DOHH2 (cell line): ENCODE data around the gene RAB4A.

Experiments
- H3F3A ChIP-seq: fragments of 200-600 bp; sonication (generic), shearing (Covaris generic); 2 replicates; pipeline ENCODE4 v1.6.0; 2016; ENCODE audit warnings: antibody characterized with exemption, mild to moderate bottlenecking; ENCODE audit not compliant: control insufficient read depth, insufficient read depth
- H3K27ac ChIP-seq: fragments of 200-600 bp; sonication (generic); 2 replicates; pipeline ENCODE4 v1.5.1; 2014; ENCODE audit warnings: low read depth, mild to moderate bottlenecking, low read length, moderate library complexity
- H3K27me3 ChIP-seq: fragments of 200-600 bp; sonication (generic); 2 replicates; pipeline ENCODE4 v1.6.1; 2014; ENCODE audit warnings: mild to moderate bottlenecking, low read length, mixed read lengths; ENCODE audit not compliant: control insufficient read depth
- H3K36me3 ChIP-seq: fragments of 200-600 bp; sonication (generic); 2 replicates; pipeline ENCODE4 v1.6.1; 2014; ENCODE audit warnings: mild to moderate bottlenecking, low read length, moderate library complexity, mixed read lengths; ENCODE audit not compliant: control insufficient read depth
- H3K4me1 ChIP-seq: fragments of 200-600 bp; sonication (generic); 2 replicates; pipeline ENCODE4 v1.6.1; 2014; ENCODE audit warnings: mild to moderate bottlenecking, low read length, mixed read lengths; ENCODE audit not compliant: control insufficient read depth
- H3K4me2 ChIP-seq: fragments of 200-600 bp; sonication (generic); 2 replicates; pipeline ENCODE4 v1.6.0; 2014; ENCODE audit warnings: mild to moderate bottlenecking, low read length, moderate library complexity
- H3K4me3 ChIP-seq: fragments of 200-600 bp; sonication (generic); 2 replicates; pipeline ENCODE4 v1.5.1; 2014; ENCODE audit warnings: mild to moderate bottlenecking, low read length, mixed read lengths
- H3K79me2 ChIP-seq: fragments of 200-600 bp; sonication (generic); 2 replicates; pipeline ENCODE4 v1.6.1; 2014; ENCODE audit warnings: mild to moderate bottlenecking, low read length, mixed read lengths; ENCODE audit not compliant: control insufficient read depth
- H3K9me2 ChIP-seq: fragments of 200-600 bp; sonication (generic); replicated peaks from 2 replicates; pipeline ENCODE4 v1.6.1; 2014; ENCODE audit warnings: mild to moderate bottlenecking, low read length, mixed read lengths; ENCODE audit not compliant: control insufficient read depth
- H3K9me3 ChIP-seq: fragments of 200-600 bp; sonication (generic); 2 replicates; pipeline ENCODE4 v1.6.1; 2014; ENCODE audit warnings: antibody characterized with exemption, low read length, mixed read lengths; ENCODE audit not compliant: control insufficient read depth, insufficient read depth
- H4K20me1 ChIP-seq: fragments of 200-600 bp; sonication (generic); 2 replicates; pipeline ENCODE4 v1.6.0; 2014; ENCODE audit warnings: low read depth, mild to moderate bottlenecking, antibody characterized with exemption, low read length, moderate library complexity; ENCODE audit not compliant: control insufficient read depth, insufficient read depth
- CTCF ChIP-seq: fragments of 200-600 bp; sonication (generic); IDR thresholded peaks from one replicate; pipeline ENCODE4 v1.5.1; 2014; ENCODE audit warnings: antibody characterized with exemption, mild to moderate bottlenecking, low read depth, low read length; ENCODE audit not compliant: poor library complexity, severe bottlenecking
- EZH2phosphoT487 ChIP-seq: fragments of 200-600 bp; sonication (generic); IDR thresholded peaks from 2 replicates; pipeline ENCODE4 v1.6.1; 2017; ENCODE audit warnings: borderline replicate concordance, mild to moderate bottlenecking, antibody characterized with exemption, low read length, moderate library complexity, mixed read lengths

The RAB4A gene

GRCh38 chr1:229227298-229227919 lies 43.5 kb upstream of the RAB4A start:
- no peaks in the 10 kb centered on the region for H4K20me1 ChIP-seq
- H3K9me3 ChIP-seq = no peaks in the 10 kb centered on the region
- H3K27me3 ChIP-seq = peaks cover 41% of the 10 kb centered on the region
- H3K4me3 ChIP-seq = no peak overlapping the region
- no peaks in the 10 kb centered on the region for H3K36me3 ChIP-seq
- H3K4me2 ChIP-seq = no peak overlapping the region
- peaks cover 3% of the 10 kb centered on the region; the same call in 1 of the 2 replicates for H3K4me1 ChIP-seq
- H3K27ac ChIP-seq = no peak overlapping the region
- no peaks in the 10 kb centered on the region for H3K9me2 ChIP-seq
- TF ChIP-seq CTCF = peak; percentile 98
- TF ChIP-seq EZH2phosphoT487 = no peak
- H3F3A ChIP-seq = no peaks in the 10 kb centered on the region
- H3K79me2 ChIP-seq = no peaks in the 10 kb centered on the region

DNA sequence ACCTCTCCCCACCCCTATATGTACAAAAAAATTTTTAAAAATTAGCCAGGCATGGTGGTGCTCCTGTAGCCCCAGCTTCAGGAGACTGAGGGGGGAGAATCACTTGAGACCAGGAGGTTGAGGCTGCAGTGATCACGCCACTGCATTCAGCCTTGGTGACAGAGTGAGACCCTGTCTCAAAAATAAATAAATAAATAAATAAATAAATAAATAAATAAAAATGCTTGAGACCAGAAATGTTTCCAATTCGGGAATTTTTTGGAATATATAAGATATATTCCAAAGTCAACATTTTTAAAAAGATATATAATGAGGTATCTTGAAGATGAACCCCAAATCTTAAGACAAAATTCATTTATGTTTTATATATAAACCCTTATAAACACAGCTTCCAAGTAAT lies 42.4 kb upstream of the RAB4A start:
- H3K79me2 ChIP-seq = no peaks in the 10 kb centered on the region
- H3F3A ChIP-seq = no peaks in the 10 kb centered on the region
- H3K9me3 ChIP-seq = no peaks in the 10 kb centered on the region
- TF ChIP-seq EZH2phosphoT487 (no peak), CTCF (no peak)
- no peaks in the 10 kb centered on the region for H4K20me1 ChIP-seq
- H3K36me3 ChIP-seq = no peaks in the 10 kb centered on the region
- H3K9me2 ChIP-seq = no peaks in the 10 kb centered on the region
- H3K4me2 ChIP-seq = no peak overlapping the region
- H3K4me1 ChIP-seq = peaks cover 3% of the 10 kb centered on the region; the same call in 1 of the 2 replicates
- H3K27me3 ChIP-seq = peaks cover 46% of the 10 kb centered on the region
- no peak overlapping the region for H3K4me3 ChIP-seq
- H3K27ac ChIP-seq = no peak overlapping the region

GRCh38 chr1:229229137-229229720 lies 41.7 kb upstream of the RAB4A start:
- H3K36me3 ChIP-seq = no peaks in the 10 kb centered on the region
- no peaks in the 10 kb centered on the region for H4K20me1 ChIP-seq
- no peaks in the 10 kb centered on the region for H3F3A ChIP-seq
- peaks cover 3% of the 10 kb centered on the region; the same call in 1 of the 2 replicates for H3K4me1 ChIP-seq
- H3K9me2 ChIP-seq = no peaks in the 10 kb centered on the region
- H3K4me3 ChIP-seq = no peak overlapping the region
- H3K9me3 ChIP-seq = no peaks in the 10 kb centered on the region
- H3K27me3 ChIP-seq = peaks cover 46% of the 10 kb centered on the region
- no peak for TF ChIP-seq CTCF
- TF ChIP-seq EZH2phosphoT487 = no peak
- H3K79me2 ChIP-seq = no peaks in the 10 kb centered on the region
- H3K4me2 ChIP-seq = no peak overlapping the region
- no peak overlapping the region for H3K27ac ChIP-seq
